Fibroblast of the aortic adventitia (primary cell): Measurements from ENCODE around the gene MAPT. TPM values are rescaled to one million over a fixed set of nuclear protein-coding genes. Genes with fewer than 3 reads are reported as not detected.

Experiments used
- DNase-seq: peaks from one replicate; pipeline ENCODE4 v3.0.0-alpha.2; 2010; ENCODE audit warnings: low read depth
- H3K4me3 ChIP-seq: 2 replicates; pipeline ENCODE4 v1.5.1; 2011; ENCODE audit warnings: low read depth, mild to moderate bottlenecking, control low read depth, low read length, moderate library complexity
- CTCF ChIP-seq: IDR thresholded peaks from 2 replicates; pipeline ENCODE4 v1.5.1; 2011; ENCODE audit warnings: mild to moderate bottlenecking, low read length, control low read depth, inconsistent platforms; ENCODE audit not compliant: insufficient read depth
- total RNA-seq: library from RNA; depleted of rRNA; stranded (reverse); fragments of >200 nt; gene quantifications from 2 replicates; pipeline ENCODE4 v1.2.3, GENCODE V29; 2012; ENCODE audit warnings: low replicate concordance

Gene MAPT
- total RNA-seq, 1 donor = 0.54 TPM

DNA sequence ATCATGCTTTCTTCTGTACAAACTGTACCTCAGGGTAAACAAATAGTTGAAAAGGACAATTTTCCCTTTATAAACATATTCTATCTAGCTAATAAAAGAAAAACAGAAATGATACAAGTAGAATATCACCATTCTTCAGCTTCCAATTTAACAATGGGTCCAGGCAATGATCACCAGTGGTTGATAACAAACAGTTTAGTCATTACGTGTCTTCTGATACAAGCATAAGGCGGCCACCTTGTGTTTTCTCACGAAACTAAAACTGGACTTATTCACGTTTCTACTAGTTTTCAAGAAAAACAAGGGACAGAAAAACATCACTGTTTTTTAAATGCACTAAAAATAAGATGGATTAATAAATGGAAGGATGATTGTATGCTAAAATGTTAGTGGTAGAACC, 163.0 kb downstream of the MAPT start:
- DNase-seq = peak; percentile 39
- TF ChIP-seq CTCF = no peak
- H3K4me3 ChIP-seq = no peak overlapping the region

DNA sequence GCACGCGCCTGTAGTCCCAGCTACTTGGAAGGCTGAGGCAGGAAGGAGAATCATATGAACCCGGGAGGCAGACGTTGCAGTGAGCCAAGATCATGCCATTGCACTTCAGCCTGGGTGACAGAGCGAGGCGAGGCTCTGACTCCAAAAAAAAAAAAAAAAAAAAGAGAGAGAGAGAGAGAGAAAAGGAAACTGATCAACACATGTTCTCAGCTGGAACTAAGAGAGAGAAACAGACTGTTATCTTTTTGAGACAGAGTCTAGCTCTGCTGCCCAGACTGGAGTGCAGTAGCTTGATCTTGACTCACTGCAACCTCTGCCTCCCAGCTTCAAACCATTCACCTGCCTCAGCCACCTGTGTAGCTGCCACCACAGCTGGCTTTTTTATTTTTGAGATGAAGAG, 165.1 kb downstream of the MAPT start:
- no peak for TF ChIP-seq CTCF
- no peak for DNase-seq
- H3K4me3 ChIP-seq = no peak overlapping the region

- TF ChIP-seq CTCF = no peak
- H3K4me3 ChIP-seq = no peak overlapping the region
- no peak for DNase-seq
Measured at GRCh38 chr17:46060461-46060860, 166.1 kb downstream of the MAPT start.

- peak; percentile 23 for TF ChIP-seq CTCF
- peak; percentile 20 for DNase-seq
- H3K4me3 ChIP-seq = no peak overlapping the region
Measured at GRCh38 chr17:46061435-46061834, 167.1 kb downstream of the MAPT start.

DNA sequence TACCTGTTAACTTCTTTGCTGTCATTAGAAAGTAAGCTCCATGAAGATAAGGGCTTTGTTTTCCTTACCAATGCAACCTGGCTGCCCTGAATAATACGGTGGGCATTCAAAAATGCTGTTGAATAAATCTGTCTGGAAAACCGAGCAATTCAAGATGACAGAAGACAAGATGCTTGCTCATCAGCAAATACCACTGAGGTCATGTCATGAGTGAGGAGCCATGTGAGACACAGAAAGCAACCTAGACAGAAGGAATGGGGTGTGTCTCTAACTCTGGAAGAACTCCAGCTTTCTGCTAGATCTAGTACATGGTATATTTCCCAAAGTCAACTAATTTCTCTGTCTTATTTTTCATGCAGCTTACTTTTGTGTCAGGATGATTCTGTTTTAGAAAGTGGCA, 168.9 kb downstream of the MAPT start:
- peak; percentile 68 for DNase-seq
- no peak overlapping the region for H3K4me3 ChIP-seq
- no peak for TF ChIP-seq CTCF

- DNase-seq = no peak
- TF ChIP-seq CTCF = no peak
- H3K4me3 ChIP-seq = no peak overlapping the region
Measured at GRCh38 chr17:46064460-46064859, 170.1 kb downstream of the MAPT start.

- no peak for TF ChIP-seq CTCF
- no peak overlapping the region for H3K4me3 ChIP-seq
- DNase-seq = no peak
Measured at GRCh38 chr17:46071796-46072195, 177.4 kb downstream of the MAPT start.
